HepG2 (cell line): ENCODE measurements around the gene ZIM2. TPM values are rescaled to one million over a fixed set of nuclear protein-coding genes. Genes with fewer than 3 reads are reported as not detected.

ENCODE experiments used
- ATF7 ChIP-seq, 2 experiments: fragments of 450-650 bp in 1 of 2; sonication (generic) in 1 of 2; formaldehyde crosslinking in 1 of 2; IDR thresholded peaks; 2 replicates each; pipeline versions ENCODE4 v1.4.0 to v1.6.1; 2016 to 2020; ENCODE audit warnings: antibody characterized with exemption in 1 of 2, mild to moderate bottlenecking in 1 of 2, missing genetic modification reagents in 1 of 2
- DNMT1 ChIP-seq: sonication (generic); formaldehyde crosslinking; IDR thresholded peaks from 2 replicates; pipeline ENCODE4 v1.5.1; 2020; ENCODE audit warnings: mild to moderate bottlenecking, missing genetic modification reagents
- E2F1 ChIP-seq: sonication (generic); formaldehyde crosslinking; IDR thresholded peaks from 2 replicates; pipeline ENCODE4 v1.5.0; 2020; ENCODE audit warnings: missing genetic modification reagents
- ELF1 ChIP-seq: sonication (generic); formaldehyde crosslinking; IDR thresholded peaks from 2 replicates; pipeline ENCODE4 v1.4.0; 2020; ENCODE audit warnings: missing genetic modification reagents
- FOXM1 ChIP-seq: sonication (generic); formaldehyde crosslinking; IDR thresholded peaks from 2 replicates; pipeline ENCODE4 v1.5.0; 2020; ENCODE audit warnings: missing genetic modification reagents
- HMGXB3 ChIP-seq: sonication (generic); formaldehyde crosslinking; IDR thresholded peaks from 2 replicates; pipeline ENCODE4 v1.4.0; 2020; ENCODE audit warnings: missing genetic modification reagents, borderline replicate concordance
- RAD51 ChIP-seq: fragments of 450-650 bp; IDR thresholded peaks from 2 replicates; pipeline ENCODE4 v1.6.1; 2016; ENCODE audit warnings: borderline replicate concordance
- SSRP1 ChIP-seq: IDR thresholded peaks from 2 replicates; pipeline ENCODE4 v1.6.1; 2016; ENCODE audit warnings: control low read depth
- TBL1XR1 ChIP-seq: fragments of 150-350 bp; IDR thresholded peaks from 2 replicates; pipeline ENCODE4 v1.6.1; 2014; ENCODE audit warnings: borderline replicate concordance, low read length; ENCODE audit not compliant: partially characterized antibody
- TP53 ChIP-seq: sonication (generic); formaldehyde crosslinking; conservative IDR thresholded peaks from 2 replicates; pipeline ENCODE4 v1.4.0; 2020; ENCODE audit warnings: missing genetic modification reagents
- YEATS4 ChIP-seq: sonication (generic); formaldehyde crosslinking; IDR thresholded peaks from 2 replicates; pipeline ENCODE4 v1.4.0; 2020; ENCODE audit warnings: missing genetic modification reagents, borderline replicate concordance
- ZBTB10 ChIP-seq: sonication (generic); formaldehyde crosslinking; IDR thresholded peaks from 2 replicates; pipeline ENCODE4 v1.4.0; 2020; ENCODE audit warnings: missing genetic modification reagents, borderline replicate concordance
- ZMAT3 ChIP-seq: sonication (generic); formaldehyde crosslinking; conservative IDR thresholded peaks from 2 replicates; pipeline ENCODE4 v1.7.0; 2021; ENCODE audit warnings: missing genetic modification reagents
- ZNF446 ChIP-seq: sonication (generic); formaldehyde crosslinking; IDR thresholded peaks from 2 replicates; pipeline ENCODE4 v1.5.0; 2020; ENCODE audit warnings: mild to moderate bottlenecking, missing genetic modification reagents
- ZNF468 ChIP-seq: sonication (generic); formaldehyde crosslinking; IDR thresholded peaks from 2 replicates; pipeline ENCODE4 v1.8.0; 2022; ENCODE audit warnings: mild to moderate bottlenecking, moderate library complexity, missing genetic modification reagents
- ZSCAN12 ChIP-seq: sonication (generic); formaldehyde crosslinking; IDR thresholded peaks from 2 replicates; pipeline ENCODE4 v1.9.0; 2021; ENCODE audit warnings: mild to moderate bottlenecking, missing genetic modification reagents
- ZSCAN29 ChIP-seq: sonication (generic); formaldehyde crosslinking; conservative IDR thresholded peaks from 2 replicates; pipeline ENCODE4 v1.4.0; 2020; ENCODE audit warnings: mild to moderate bottlenecking, missing genetic modification reagents
- polyA plus RNA-seq, 8 experiments: library from polyadenylated mRNA; depleted of rRNA in 3 of 8; stranded (reverse) in 7 of 8; unstranded in 1 of 8; fragments of >200 nt; fragmentation: Illumina TruSeq in 4 of 8; extraction: Trizol in 4 of 8; gene quantifications; 2 replicates each; pipeline versions ENCODE4 v1.2.1 to v1.2.3, GENCODE V29; 2011 to 2016; ENCODE audit warnings: low read depth in 4 of 8, missing spikeins in 1 of 8, mixed read lengths in 1 of 8; ENCODE audit not compliant: insufficient read depth in 1 of 8
- total RNA-seq, 5 experiments: library from RNA; depleted of rRNA; stranded (reverse); fragments of >200 nt; fragmentation: Illumina TruSeq; extraction: Trizol; gene quantifications; 2 replicates each; pipeline ENCODE4 v1.2.3, GENCODE V29; 2016; ENCODE audit warnings: low read depth in 1 of 5

The ZIM2 gene
- total and polyA plus RNA-seq, 2 of the 13 experiments (the other 11 are each of a cell fraction or from before 2014, with no cell fraction given): 7.2 to 10.3 TPM

- TF ChIP-seq FOXM1 (CRISPR knock-in tag) (no peak), ZMAT3 (CRISPR knock-in tag) (no peak), ATF7 (IDR thresholded peaks at IDR 0.05) (no peak), ATF7 (CRISPR knock-in tag; IDR thresholded peaks at IDR 0.05) (no peak), ZSCAN12 (CRISPR knock-in tag) (no peak), DNMT1 (CRISPR knock-in tag) (no peak), RAD51 (no peak), ELF1 (CRISPR knock-in tag) (no peak), TBL1XR1 (no peak), HMGXB3 (CRISPR knock-in tag) (no peak), ZNF446 (CRISPR knock-in tag) (no peak), YEATS4 (peak; percentile 24; the same call in 1 of the 2 replicates), SSRP1 (CRISPR knock-in tag) (no peak), TP53 (CRISPR knock-in tag) (no peak), ZSCAN29 (no peak), ZNF468 (CRISPR knock-in tag) (no peak), E2F1 (CRISPR knock-in tag) (no peak), ZBTB10 (CRISPR knock-in tag) (peak; percentile 47; the same call in 1 of the 2 replicates)
Measured at GRCh38 chr19:56841193-56841543, 642 bp upstream of the ZIM2 start (continued).
